Sigmoid colon (tissue), 7 donors: Measurements from ENCODE around the gene TMEM120B. TPM values are rescaled to one million over a fixed set of nuclear protein-coding genes. Genes with fewer than 3 reads are reported as not detected.

Source experiments
- DNase-seq: peaks from one replicate; pipeline ENCODE4 v3.0.0-alpha.2; 2019
- H3K27ac ChIP-seq, 4 donors: fragments of 200-600 bp; sonication (generic); one replicate each; pipeline ENCODE4 v1.5.1; 2016 to 2019; ENCODE audit warnings: mild to moderate bottlenecking in 1 of 4
- H3K27me3 ChIP-seq, 3 donors: fragments of 200-600 bp; sonication (generic); one replicate each; pipeline ENCODE4 v1.5.1; 2019; ENCODE audit warnings: mild to moderate bottlenecking in 1 of 3
- H3K36me3 ChIP-seq, 4 donors: fragments of 200-600 bp; sonication (generic); one replicate each; pipeline ENCODE4 v1.5.1; 2016 to 2019
- H3K4me1 ChIP-seq, 4 donors: fragments of 200-600 bp; sonication (generic); one replicate each; pipeline ENCODE4 v1.5.1; 2017 to 2019
- H3K4me3 ChIP-seq, 4 donors: fragments of 200-600 bp; sonication (generic); one replicate each; pipeline ENCODE4 v1.5.1; 2017 to 2019; ENCODE audit warnings: mild to moderate bottlenecking in 2 of 4, moderate library complexity in 1 of 4
- H3K9me3 ChIP-seq, 4 donors: fragments of 200-600 bp in 3 of 4; sonication (generic) in 3 of 4; one replicate each; pipeline versions ENCODE4 v1.5.1 to v1.6.1; 2013 to 2019
- CTCF ChIP-seq, 4 experiments: fragments of 450-650 bp in 3 of 4; fragments of 200-600 bp in 1 of 4; IDR thresholded peaks; one replicate each; pipeline ENCODE4 v1.5.1; 2016 to 2019; ENCODE audit warnings: antibody characterized with exemption in 4 of 4, mild to moderate bottlenecking in 3 of 4, moderate library complexity in 2 of 4
- EP300 ChIP-seq, 4 donors: sonication (generic); formaldehyde crosslinking; IDR thresholded peaks; one replicate each; pipeline ENCODE4 v1.6.1; 2017; ENCODE audit warnings: antibody characterized with exemption in 4 of 4
- POLR2A ChIP-seq, 2 donors: fragments of 450-650 bp; IDR thresholded peaks; one replicate each; pipeline ENCODE4 v1.6.1; 2016; ENCODE audit warnings: antibody characterized with exemption in 2 of 2, mild to moderate bottlenecking in 2 of 2, moderate library complexity in 2 of 2
- POLR2AphosphoS5 ChIP-seq, 4 donors: sonication (generic); formaldehyde crosslinking; IDR thresholded peaks; one replicate each; pipeline ENCODE4 v1.6.1; 2017; ENCODE audit warnings: antibody characterized with exemption in 4 of 4
- WGBS, 2 donors: extraction: QIAGEN DNeasy Blood & Tissue Kit; methylation state at CpG; one replicate each; pipeline ENCODE4 v1.1.7; 2013; 5-methylcytosine and 5-hydroxymethylcytosine counted together
- intact Hi-C: fragments of 100-400 bp; cut with DNase I; formaldehyde crosslinking; loops from one replicate; pipeline ENCODE4 v1.15.1; 2023
- polyA plus RNA-seq, 3 donors: library from polyadenylated mRNA; stranded (reverse); fragments of 200-250 nt; gene quantifications; one replicate each; pipeline ENCODE4 v1.2.3, GENCODE V29; 2013
- total RNA-seq, 4 donors: library from RNA; depleted of rRNA; stranded (reverse); fragments of >200 nt; gene quantifications; one replicate each; pipeline ENCODE4 v1.1.0, GENCODE V29; 2016
- donor health status: healthy with polysubstance abuse.
- donor health status: Bipolar disorder and iron deficiency.
- donor health status: healthy.

Gene TMEM120B
- total and polyA plus RNA-seq, 7 donors = 1.2 to 8.9 (median 3.7) TPM

- peak overlapping the region; percentile 100 for H3K27ac ChIP-seq
- WGBS, 2 donors = 0 to 1% methylated on average over 84 of the region's 84 CpGs
- H3K27me3 ChIP-seq = no peaks in the 10 kb centered on the region
- H3K36me3 ChIP-seq = peaks cover 0 to 12% (median 4%) of the 10 kb centered on the region in 4 donors
- intact Hi-C loops = loop anchor here (10.0 kb wide), 1 partner anchor 265 kb away; no protein-coding TSS in a partner anchor
- peak; percentile 97 for DNase-seq
- TF ChIP-seq POLR2A (IDR thresholded peaks at IDR 0.05) = peak; percentile 75 to 86
- no peak for TF ChIP-seq EP300 (IDR thresholded peaks at IDR 0.05)
- peak; percentile 71 to 91 (median 81) for TF ChIP-seq POLR2AphosphoS5 (IDR thresholded peaks at IDR 0.05)
- TF ChIP-seq CTCF (IDR thresholded peaks at IDR 0.05) = no peak
- peak overlapping the region; percentile 58 to 81 (median 78) for H3K4me3 ChIP-seq
- no peaks in the 10 kb centered on the region for H3K9me3 ChIP-seq
- H3K4me1 ChIP-seq = peaks cover 0 to 50% (median 46%) of the 10 kb centered on the region in 4 donors
These were observed 87.5 kb downstream of the TMEM120B start for GRCh38 chr12:121799842-121800693.

- Histone ChIP-seq H3K27ac (peak overlapping the region; percentile 100), H3K27me3 (no peaks in the 10 kb centered on the region), H3K9me3 (no peaks in the 10 kb centered on the region), H3K4me1 (peaks cover 0 to 50% (median 46%) of the 10 kb centered on the region in 4 donors), H3K36me3 (peaks cover 0 to 5% (median 1%) of the 10 kb centered on the region in 4 donors), H3K4me3 (peak overlapping the region; percentile 63 to 81 (median 78))
- 0 to 1% methylated on average over 86 of the region's 86 CpGs for WGBS, 2 donors
- intact Hi-C loops = loop anchor here (10.0 kb wide), 1 partner anchor 264 kb away; no protein-coding TSS in a partner anchor
- DNase-seq = peak; percentile 93
- TF ChIP-seq CTCF (IDR thresholded peaks at IDR 0.05) = no peak
- TF ChIP-seq POLR2A (IDR thresholded peaks at IDR 0.05) = peak; percentile 72 to 79
- no peak for TF ChIP-seq EP300 (IDR thresholded peaks at IDR 0.05)
- peak; percentile 58 to 81 (median 74) for TF ChIP-seq POLR2AphosphoS5 (IDR thresholded peaks at IDR 0.05)
These were observed 88.4 kb downstream of the TMEM120B start for GRCh38 chr12:121800694-121801594.

GRCh38 chr12:121801595-121802484 is 89.3 kb downstream of the TMEM120B start:
- Histone ChIP-seq H3K4me1 (peaks cover 0 to 50% (median 46%) of the 10 kb centered on the region in 4 donors), H3K36me3 (no peaks in the 10 kb centered on the region), H3K27me3 (no peaks in the 10 kb centered on the region), H3K4me3 (peak overlapping the region; percentile 63 to 81 (median 78)), H3K27ac (peak overlapping the region; percentile 100), H3K9me3 (no peaks in the 10 kb centered on the region)
- DNase-seq = no peak
- 1% methylated on average over 18 of the region's 18 CpGs for WGBS, 2 donors
- TF ChIP-seq POLR2AphosphoS5 (IDR thresholded peaks at IDR 0.05) (no peak), POLR2A (IDR thresholded peaks at IDR 0.05) (no peak), CTCF (IDR thresholded peaks at IDR 0.05) (no peak), EP300 (IDR thresholded peaks at IDR 0.05) (no peak)
- intact Hi-C loops = loop anchor here (10.0 kb wide), 1 partner anchor 263 kb away; no protein-coding TSS in a partner anchor

GRCh38 chr12:121802485-121802842 is 89.9 kb downstream of the TMEM120B start:
- H3K27me3 ChIP-seq = no peaks in the 10 kb centered on the region
- H3K36me3 ChIP-seq = peaks cover 0 to 1% (median 0%) of the 10 kb centered on the region in 4 donors
- DNase-seq = no peak
- H3K4me3 ChIP-seq = peak overlapping the region; percentile 63 to 81 (median 78)
- intact Hi-C loops = loop anchor here (10.0 kb wide), 1 partner anchor 262 kb away; no protein-coding TSS in a partner anchor
- peak overlapping the region; percentile 100 for H3K27ac ChIP-seq
- no peaks in the 10 kb centered on the region for H3K9me3 ChIP-seq
- 0% methylated on average over 1 of the region's 1 CpG for WGBS, 2 donors
- TF ChIP-seq EP300 (IDR thresholded peaks at IDR 0.05) (no peak), POLR2A (IDR thresholded peaks at IDR 0.05) (no peak), POLR2AphosphoS5 (IDR thresholded peaks at IDR 0.05) (no peak), CTCF (IDR thresholded peaks at IDR 0.05) (no peak)
- peaks cover 0 to 50% (median 47%) of the 10 kb centered on the region in 4 donors for H3K4me1 ChIP-seq
